ENCODE results near the gene ZNF784. TPM values are rescaled to one million over a fixed set of nuclear protein-coding genes. Genes with fewer than 3 reads are reported as not detected.

ZNF784 gene
- total RNA-seq, 2 experiments from 2014 or later = 3.4 to 4.0 TPM

DNA sequence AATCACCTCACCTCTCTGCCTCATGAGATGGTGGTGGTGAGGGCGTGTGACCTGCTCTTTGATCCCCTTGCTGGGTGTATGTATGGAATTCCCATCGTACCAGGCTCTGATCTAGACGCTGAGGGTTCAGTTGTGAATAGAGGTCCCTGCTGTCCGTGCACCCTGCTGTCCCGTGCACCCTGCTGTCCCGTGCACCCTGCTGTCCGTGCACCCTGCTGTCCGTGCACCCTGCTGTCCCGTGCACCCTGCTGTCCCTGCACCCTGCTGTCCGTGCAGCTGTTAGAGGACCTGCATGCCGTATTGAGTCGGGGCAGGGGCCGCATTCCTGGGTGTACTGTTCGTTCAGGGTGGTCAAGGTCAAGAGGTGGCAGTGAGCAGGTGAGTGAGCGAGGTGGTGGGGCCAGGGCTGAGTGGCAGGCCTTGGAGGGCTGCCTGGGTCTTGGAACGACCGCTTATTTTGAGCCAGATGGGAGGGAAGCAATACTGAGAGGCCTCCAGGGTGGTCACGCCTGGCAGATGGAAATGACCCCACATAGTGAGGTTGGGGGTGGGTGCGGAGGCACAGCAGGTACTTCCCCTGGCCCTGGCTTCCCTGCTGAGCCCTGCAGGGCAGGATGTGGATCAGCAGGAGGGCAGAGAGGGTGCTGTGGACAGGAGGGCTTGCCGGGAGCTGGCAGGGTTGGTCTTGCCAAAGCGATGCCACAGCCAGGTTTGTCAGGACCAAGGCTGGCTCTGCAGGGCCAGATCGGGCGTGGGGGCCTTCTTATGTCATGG lies 46.1 kb upstream of the ZNF784 start:
- no peaks in the 10 kb centered on the region for H3K9me2 ChIP-seq (ENCODE audit: insufficient read depth, low read length)
- H3K4me3 ChIP-seq (ENCODE audit: low read depth, low read length, poor library complexity, severe bottlenecking) = no peak overlapping the region
- H4K20me1 ChIP-seq (ENCODE audit: insufficient read depth, low read length) = no peaks in the 10 kb centered on the region; the same call in 1 of the 2 replicates
- intact Hi-C loops (cut with micrococcal nuclease; ENCODE audit: unreplicated experiment) = no loop called here
- peaks cover 95% of the 10 kb centered on the region for H3K36me3 ChIP-seq (ENCODE audit: insufficient read depth, low read length)
- no peak for TF ChIP-seq EZH2phosphoT487 (IDR thresholded peaks at IDR 0.05; ENCODE audit: borderline replicate concordance, low read depth, low read length)
- TF ChIP-seq, protein P1, sequence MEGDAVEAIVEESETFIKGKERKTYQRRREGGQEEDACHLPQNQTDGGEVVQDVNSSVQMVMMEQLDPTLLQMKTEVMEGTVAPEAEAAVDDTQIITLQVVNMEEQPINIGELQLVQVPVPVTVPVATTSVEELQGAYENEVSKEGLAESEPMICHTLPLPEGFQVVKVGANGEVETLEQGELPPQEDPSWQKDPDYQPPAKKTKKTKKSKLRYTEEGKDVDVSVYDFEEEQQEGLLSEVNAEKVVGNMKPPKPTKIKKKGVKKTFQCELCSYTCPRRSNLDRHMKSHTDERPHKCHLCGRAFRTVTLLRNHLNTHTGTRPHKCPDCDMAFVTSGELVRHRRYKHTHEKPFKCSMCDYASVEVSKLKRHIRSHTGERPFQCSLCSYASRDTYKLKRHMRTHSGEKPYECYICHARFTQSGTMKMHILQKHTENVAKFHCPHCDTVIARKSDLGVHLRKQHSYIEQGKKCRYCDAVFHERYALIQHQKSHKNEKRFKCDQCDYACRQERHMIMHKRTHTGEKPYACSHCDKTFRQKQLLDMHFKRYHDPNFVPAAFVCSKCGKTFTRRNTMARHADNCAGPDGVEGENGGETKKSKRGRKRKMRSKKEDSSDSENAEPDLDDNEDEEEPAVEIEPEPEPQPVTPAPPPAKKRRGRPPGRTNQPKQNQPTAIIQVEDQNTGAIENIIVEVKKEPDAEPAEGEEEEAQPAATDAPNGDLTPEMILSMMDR (conservative IDR thresholded peaks at IDR 0.05; ENCODE audit: low read length) = no peak
- H3K4me2 ChIP-seq (ENCODE audit: low read length) = no peak overlapping the region
- POLR2A ChIA-PET = no interaction called here
- no TSS peak for BruUV-seq (replicated peaks)
- peaks cover 17% of the 10 kb centered on the region for H3K4me1 ChIP-seq (ENCODE audit: insufficient read depth, low read length, poor library complexity, severe bottlenecking)
- no peaks in the 10 kb centered on the region for H3K9me3 ChIP-seq (ENCODE audit: low read length)
- CTCF ChIA-PET (ENCODE audit: unreplicated experiment) = interaction anchor here (0.6 kb wide), 1 partner anchor 187 kb away, joined by 3 read pairs; no protein-coding TSS in a partner anchor
- H3K79me2 ChIP-seq (ENCODE audit: insufficient read depth, low read depth, low read length) = peaks cover 36% of the 10 kb centered on the region
- H2AFZ ChIP-seq (ENCODE audit: low read length) = no peak overlapping the region
- no peak for DNase-seq (ENCODE audit: low spot score)
- no peak overlapping the region for H3K27ac ChIP-seq (ENCODE audit: low read depth, low read length, poor library complexity, severe bottlenecking)

- DNase-seq (ENCODE audit: low spot score) = no peak
- Histone ChIP-seq H3K4me3 (ENCODE audit: low read depth, low read length, poor library complexity, severe bottlenecking) (no peak overlapping the region), H3K36me3 (ENCODE audit: insufficient read depth, low read length) (peaks cover 95% of the 10 kb centered on the region), H3K79me2 (ENCODE audit: insufficient read depth, low read depth, low read length) (peaks cover 32% of the 10 kb centered on the region; the same call in 1 of the 2 replicates), H4K20me1 (ENCODE audit: insufficient read depth, low read length) (no peaks in the 10 kb centered on the region; the same call in 1 of the 2 replicates), H2AFZ (ENCODE audit: low read length) (no peak overlapping the region), H3K4me2 (ENCODE audit: low read length) (no peak overlapping the region), H3K27ac (ENCODE audit: low read depth, low read length, poor library complexity, severe bottlenecking) (no peak overlapping the region), H3K4me1 (ENCODE audit: insufficient read depth, low read length, poor library complexity, severe bottlenecking) (peaks cover 17% of the 10 kb centered on the region), H3K9me2 (ENCODE audit: insufficient read depth, low read length) (no peaks in the 10 kb centered on the region), H3K9me3 (ENCODE audit: low read length) (no peaks in the 10 kb centered on the region)
- no peak for TF ChIP-seq EZH2phosphoT487 (IDR thresholded peaks at IDR 0.05; ENCODE audit: borderline replicate concordance, low read depth, low read length)
- TF ChIP-seq, protein P1 (conservative IDR thresholded peaks at IDR 0.05; ENCODE audit: low read length) = no peak
- no TSS peak for BruUV-seq (replicated peaks)
- ChIA-PET POLR2A (no interaction called here), CTCF (ENCODE audit: unreplicated experiment) (interaction anchor here (0.6 kb wide), 1 partner anchor 603 kb away, joined by 5 read pairs; no protein-coding TSS in a partner anchor)
- intact Hi-C loops (cut with micrococcal nuclease; ENCODE audit: unreplicated experiment) = no loop called here
These were observed 45.3 kb upstream of the ZNF784 start for GRCh38 chr19:55669418-55670279.
